Pulmonary artery endothelial cell (primary cell): ENCODE results near the gene ARIH1. TPM values are rescaled to one million over a fixed set of nuclear protein-coding genes. Genes with fewer than 3 reads are reported as not detected.

Source experiments
- DNase-seq: peaks from one replicate; pipeline ENCODE4 v3.0.0-alpha.2; 2011; ENCODE audit warnings: low read depth, low spot score
- total RNA-seq: library from RNA; depleted of rRNA; stranded (reverse); fragments of >200 nt; gene quantifications from 2 replicates; pipeline ENCODE4 v1.2.3, GENCODE V29; 2014

ARIH1 gene
- total RNA-seq, 1 donor from 2014 or later, result 46.2 TPM

DNA sequence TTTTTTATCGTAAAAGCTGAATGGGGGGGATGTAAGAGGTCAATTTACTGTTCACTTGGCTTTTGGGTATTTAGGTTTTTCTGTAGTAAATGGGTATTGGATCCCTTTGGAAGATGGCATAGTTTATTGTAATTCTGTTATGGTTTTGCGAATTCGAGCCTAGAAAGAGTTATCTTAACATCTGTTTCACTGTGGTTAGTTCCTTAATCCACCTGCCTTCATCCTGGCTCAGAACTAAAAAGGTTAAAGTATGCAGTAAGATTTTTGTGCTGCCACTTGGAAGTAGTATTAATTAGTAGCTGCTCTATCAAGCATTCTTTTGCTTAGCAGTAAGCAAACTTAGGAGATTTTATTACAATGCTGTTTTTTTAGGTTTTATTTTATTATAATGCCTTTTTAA, 62.4 kb downstream of the ARIH1 start:
- DNase-seq, result no peak

- DNase-seq, result no peak
Observed at GRCh38 chr15:72538931-72539330, 64.8 kb downstream of the ARIH1 start.

- DNase-seq, result no peak
Observed at GRCh38 chr15:72540606-72541237, 66.6 kb downstream of the ARIH1 start.

DNA sequence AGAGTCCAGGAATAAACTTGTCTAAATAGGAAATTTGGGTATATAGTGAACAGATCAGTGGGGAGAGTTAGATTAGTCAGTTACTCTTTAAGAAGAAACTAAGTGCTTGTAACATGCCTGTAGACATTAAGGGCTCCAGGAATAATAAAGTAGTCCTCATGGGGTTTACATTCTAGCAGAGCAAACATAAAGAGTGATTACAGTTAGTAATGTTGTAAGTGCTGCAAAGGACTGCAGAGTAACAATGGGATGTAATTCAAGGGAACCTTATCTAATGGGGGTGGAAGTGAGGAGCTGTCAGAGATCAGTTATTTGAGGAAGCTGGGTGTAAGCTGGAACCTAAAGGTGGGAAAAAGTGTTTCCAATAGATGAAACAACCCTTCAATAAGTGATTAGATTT, 67.5 kb downstream of the ARIH1 start:
- no peak for DNase-seq

DNA sequence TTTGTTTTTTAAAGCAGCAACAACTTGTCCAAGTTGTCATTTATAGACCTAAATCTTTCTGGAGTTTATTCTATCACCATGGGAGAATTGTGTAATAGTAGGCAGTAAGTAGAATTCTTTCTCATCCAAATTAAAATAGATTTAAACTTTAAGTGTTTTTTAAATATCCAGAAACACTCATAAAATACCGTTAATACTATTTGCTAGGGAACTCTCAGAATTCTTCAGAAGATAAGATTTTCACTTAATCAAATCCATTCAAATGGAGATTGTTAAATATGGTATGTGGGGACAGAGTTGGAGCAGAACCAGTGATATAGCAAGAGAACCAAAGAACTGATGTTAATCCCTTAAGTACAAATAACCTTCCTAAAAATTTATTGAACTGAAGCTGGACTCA, 71.0 kb downstream of the ARIH1 start:
- no peak for DNase-seq

- DNase-seq, result no peak
Observed at GRCh38 chr15:72554471-72555425, 80.6 kb downstream of the ARIH1 start.

DNA sequence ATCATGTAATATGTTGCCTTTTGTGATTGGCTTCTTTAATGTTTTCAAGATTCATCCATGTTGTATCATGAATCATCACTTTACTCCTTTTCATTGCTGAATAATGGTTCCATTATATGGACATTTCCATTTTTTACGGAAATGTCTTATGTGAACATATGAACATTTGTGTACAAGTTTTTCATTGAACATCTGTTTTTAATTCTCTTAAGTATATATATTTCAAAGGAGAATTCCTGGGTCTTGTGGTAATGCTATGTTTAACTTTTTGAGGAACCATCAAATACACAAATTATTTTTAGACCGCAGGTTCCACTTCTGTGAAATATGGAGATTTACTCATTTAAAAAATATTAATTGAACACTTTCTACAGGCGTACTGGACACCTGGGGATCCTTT, 85.7 kb downstream of the ARIH1 start:
- DNase-seq, result no peak

DNA sequence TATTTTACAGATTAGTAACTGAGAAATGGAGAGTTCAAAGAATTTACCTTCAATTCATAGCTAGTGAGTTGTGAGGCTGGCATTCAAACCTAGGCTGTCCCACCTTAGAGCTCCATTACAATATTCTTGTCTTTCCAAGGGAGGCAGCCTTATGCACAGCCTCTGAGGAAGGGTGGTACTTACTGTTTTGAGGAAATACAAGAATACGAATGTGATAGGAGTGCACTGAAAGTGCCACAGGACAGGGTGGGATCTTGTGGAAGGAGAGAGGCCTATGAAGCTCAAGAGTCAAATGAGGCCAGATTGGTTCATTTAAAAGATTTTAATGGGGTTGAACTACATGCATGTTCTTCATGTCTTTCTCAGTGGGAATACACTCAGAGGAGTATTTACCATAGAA, 86.3 kb downstream of the ARIH1 start:
- no peak for DNase-seq

DNA sequence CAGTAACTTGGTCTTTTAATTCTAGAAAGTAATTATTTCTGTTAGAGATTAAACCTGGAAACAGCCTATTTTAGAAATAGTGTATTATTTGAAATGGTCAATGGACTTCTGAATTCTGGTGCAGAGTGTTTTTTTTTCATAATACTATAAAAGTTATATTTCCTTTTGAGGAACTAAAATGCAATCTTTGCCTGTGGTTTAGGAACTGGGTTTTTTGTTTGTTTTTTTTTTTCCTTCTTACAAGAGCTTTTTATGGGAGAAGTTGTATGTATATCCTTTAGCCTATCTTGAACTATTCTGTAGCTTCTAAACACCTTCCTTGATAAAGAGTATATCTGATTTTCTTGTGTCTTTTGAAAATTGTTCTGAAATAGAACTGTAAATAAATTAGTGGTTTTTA, 88.3 kb downstream of the ARIH1 start:
- no peak for DNase-seq

DNA sequence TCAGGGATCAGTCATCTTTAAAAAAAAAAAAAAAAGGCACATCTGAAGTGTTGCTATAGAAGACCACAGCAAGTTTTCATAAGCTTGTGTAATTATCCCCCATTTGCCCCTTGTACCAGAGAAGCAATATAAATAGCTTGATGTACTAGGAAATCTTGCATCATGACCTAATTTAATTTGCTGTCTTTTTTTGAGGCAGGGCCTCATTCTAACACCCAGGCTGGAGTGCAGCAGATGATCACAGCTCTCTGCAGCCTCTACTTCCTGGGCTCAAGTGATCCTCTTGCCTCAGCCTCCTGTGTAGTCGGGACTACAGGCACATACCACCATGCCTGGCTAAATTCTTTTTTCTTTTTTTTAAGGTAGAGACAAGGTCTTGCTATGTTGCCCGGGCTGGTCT, 88.7 kb downstream of the ARIH1 start:
- no peak for DNase-seq

DNA sequence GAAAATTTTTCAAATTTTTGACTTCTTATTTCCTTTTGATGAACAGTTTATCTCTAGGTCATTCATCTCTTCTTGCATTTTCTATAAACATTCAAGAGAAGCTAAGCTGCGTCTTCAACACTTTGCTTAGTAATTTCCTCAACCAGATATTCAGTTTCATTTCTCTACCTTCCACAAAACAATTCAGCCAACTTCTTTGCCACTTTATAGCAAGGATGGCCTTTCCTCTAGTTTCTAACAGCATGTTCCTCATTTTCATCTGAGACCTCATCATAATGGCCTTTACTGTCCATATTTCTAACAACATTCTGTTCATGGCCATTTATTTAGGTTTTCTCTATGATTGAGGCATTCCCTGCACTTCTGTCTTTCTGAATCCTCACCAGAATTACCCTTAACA, 90.0 kb downstream of the ARIH1 start:
- DNase-seq, result no peak

- DNase-seq, result no peak
Observed at GRCh38 chr15:72566973-72567372, 92.8 kb downstream of the ARIH1 start.

DNA sequence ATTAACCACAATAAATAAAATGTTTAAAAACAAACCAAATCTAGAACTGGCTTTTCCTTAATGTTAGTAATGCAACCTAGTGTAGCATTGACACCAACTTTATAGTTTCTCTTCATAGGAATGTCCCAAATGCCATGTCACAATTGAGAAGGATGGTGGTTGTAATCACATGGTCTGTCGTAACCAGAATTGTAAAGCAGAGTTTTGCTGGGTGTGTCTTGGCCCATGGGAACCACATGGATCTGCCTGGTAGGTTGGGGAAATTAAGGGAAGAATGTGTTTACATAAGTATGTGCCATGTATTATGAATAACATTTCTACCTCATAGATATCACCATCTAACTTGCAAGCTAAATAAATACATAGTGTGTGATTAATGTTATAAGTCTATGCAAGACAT, 95.9 kb downstream of the ARIH1 start:
- no peak for DNase-seq

GRCh38 chr15:72579814-72580213, 105.7 kb downstream of the ARIH1 start:
- no peak for DNase-seq

DNA sequence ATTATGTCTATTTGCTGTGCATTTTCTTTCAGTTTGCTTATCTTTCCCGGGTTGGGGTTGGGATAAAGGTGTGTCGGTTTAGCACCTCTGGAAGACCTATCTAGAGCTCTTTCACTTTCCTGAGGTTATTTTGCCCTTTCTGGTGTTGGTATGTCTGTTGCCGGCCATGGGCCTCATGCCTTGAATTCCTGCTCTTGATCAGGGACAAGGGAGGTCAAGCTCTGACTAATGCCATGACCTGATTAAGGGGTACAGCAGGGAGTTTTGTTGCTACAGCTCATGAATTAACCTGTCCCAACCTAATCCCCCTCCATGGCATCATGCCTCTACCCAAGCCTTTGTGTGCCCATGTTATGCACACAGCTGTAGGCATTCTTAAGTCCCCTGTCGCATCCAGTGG, 109.9 kb downstream of the ARIH1 start:
- no peak for DNase-seq

DNA sequence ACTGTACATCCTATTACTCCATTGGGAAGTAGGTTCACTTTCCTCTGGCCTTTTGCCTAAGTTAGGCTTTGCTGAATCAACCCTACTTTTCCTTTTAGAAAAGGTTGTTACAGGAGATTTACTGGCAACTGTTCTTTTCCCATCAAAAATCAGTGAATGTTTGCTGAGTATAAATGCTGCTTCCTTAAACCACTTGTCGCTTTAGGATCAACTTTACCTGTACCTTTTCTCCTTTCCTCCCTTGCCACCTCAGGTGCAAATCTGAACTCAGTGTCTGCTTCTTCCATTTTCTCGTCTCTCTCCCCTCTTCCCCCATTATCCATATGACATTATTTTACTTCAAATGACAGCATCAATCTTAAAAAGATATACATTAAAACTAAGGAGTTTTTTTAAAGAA, 110.9 kb downstream of the ARIH1 start:
- no peak for DNase-seq

DNA sequence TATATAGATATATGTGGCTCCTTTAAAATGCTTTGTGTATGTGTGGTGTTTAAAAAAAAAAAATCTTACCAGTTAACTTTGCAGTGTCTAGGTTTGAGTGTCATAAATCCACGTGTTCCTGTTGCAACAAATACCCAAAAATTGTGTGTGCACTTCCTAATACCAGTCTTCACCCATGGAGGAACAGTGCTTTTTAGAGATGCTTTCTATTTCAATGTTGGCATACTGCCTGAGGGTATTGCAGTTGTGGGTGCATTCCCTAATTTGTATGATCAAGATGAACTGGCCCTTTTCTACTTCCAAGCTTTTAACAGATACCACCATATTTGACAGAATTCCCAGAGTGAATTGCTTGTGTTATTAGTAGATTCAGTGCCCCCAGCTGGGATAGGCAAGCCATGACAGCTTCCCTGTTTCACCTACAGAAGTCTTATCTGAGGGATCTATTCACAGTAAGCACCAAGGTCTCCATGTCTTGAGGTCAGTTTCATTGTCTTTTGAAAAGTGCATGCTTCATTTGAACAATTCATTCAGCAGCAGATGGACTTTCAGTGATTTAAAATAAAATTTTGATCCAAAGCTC, 111.4 kb downstream of the ARIH1 start:
- no peak for DNase-seq

- DNase-seq, result no peak
Observed at GRCh38 chr15:72588096-72588495, 114.0 kb downstream of the ARIH1 start.

GRCh38 chr15:72590427-72590826, 116.3 kb downstream of the ARIH1 start:
- DNase-seq, result no peak

GRCh38 chr15:72591361-72591760, 117.2 kb downstream of the ARIH1 start:
- no peak for DNase-seq

DNA sequence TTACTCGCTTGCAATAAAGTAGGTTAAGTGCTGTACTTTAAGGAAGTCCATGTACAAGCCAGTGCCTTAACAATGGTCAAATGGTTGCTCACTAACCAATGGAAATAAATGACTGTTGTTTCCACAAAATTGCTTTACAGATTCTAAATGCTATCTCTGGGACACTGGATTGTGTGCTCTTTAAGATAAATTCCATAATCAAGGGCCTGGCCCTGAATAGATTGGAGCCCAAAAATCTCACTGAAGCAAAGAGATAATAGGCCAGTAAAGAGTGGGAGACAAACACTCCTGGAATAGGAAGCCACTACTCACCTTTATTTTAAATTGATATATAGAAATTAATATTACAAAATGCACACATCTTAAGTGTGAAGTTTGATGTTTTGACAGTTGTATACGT, 118.0 kb downstream of the ARIH1 start:
- no peak for DNase-seq

GRCh38 chr15:72592676-72593075, 118.5 kb downstream of the ARIH1 start:
- DNase-seq, result no peak

GRCh38 chr15:72593838-72594237, 119.7 kb downstream of the ARIH1 start:
- no peak for DNase-seq
